HepG2 (cell line): ENCODE results near the gene ARPC1B. TPM values are rescaled to one million over a fixed set of nuclear protein-coding genes. Genes with fewer than 3 reads are reported as not detected.

ENCODE experiments used
- ERF ChIP-seq: IDR thresholded peaks from 2 replicates; pipeline ENCODE4 v1.6.1; 2018; ENCODE audit warnings: missing biosample characterization, missing genetic modification reagents
- FLYWCH1 ChIP-seq: sonication (generic); formaldehyde crosslinking; IDR thresholded peaks from 2 replicates; pipeline ENCODE4 v1.8.1; 2023; ENCODE audit warnings: mild to moderate bottlenecking, missing genetic modification reagents
- GTF3A ChIP-seq: sonication (generic); formaldehyde crosslinking; conservative IDR thresholded peaks from 2 replicates; pipeline ENCODE4 v1.4.0; 2020; ENCODE audit warnings: mild to moderate bottlenecking, missing genetic modification reagents
- KDM1A ChIP-seq: IDR thresholded peaks from 2 replicates; pipeline ENCODE4 v1.6.1; 2016; ENCODE audit warnings: missing compliant biosample characterization
- KLF9 ChIP-seq: IDR thresholded peaks from 2 replicates; pipeline ENCODE4 v1.6.1; 2016; ENCODE audit warnings: low read depth
- MTF2 ChIP-seq: sonication (generic); formaldehyde crosslinking; IDR thresholded peaks from 2 replicates; pipeline ENCODE4 v1.5.0; 2020; ENCODE audit warnings: missing genetic modification reagents, borderline replicate concordance
- MYNN ChIP-seq: sonication (generic); formaldehyde crosslinking; IDR thresholded peaks from 2 replicates; pipeline ENCODE4 v1.4.0; 2020; ENCODE audit warnings: mild to moderate bottlenecking, low read depth, missing genetic modification reagents
- NFATC3 ChIP-seq: sonication (generic); formaldehyde crosslinking; IDR thresholded peaks from 2 replicates; pipeline ENCODE4 v1.5.1; 2020; ENCODE audit warnings: mild to moderate bottlenecking, missing genetic modification reagents
- THAP7 ChIP-seq: sonication (generic); formaldehyde crosslinking; IDR thresholded peaks from 2 replicates; pipeline ENCODE4 v1.8.1; 2023; ENCODE audit warnings: mild to moderate bottlenecking, missing genetic modification reagents
- ZFP62 ChIP-seq: sonication (generic); formaldehyde crosslinking; IDR thresholded peaks from 2 replicates; pipeline ENCODE4 v1.4.0; 2020; ENCODE audit warnings: missing genetic modification reagents
- ZNF121 ChIP-seq: sonication (generic); formaldehyde crosslinking; IDR thresholded peaks from 2 replicates; pipeline ENCODE4 v1.5.0; 2020; ENCODE audit warnings: mild to moderate bottlenecking, missing genetic modification reagents
- ZNF20 ChIP-seq: sonication (generic); formaldehyde crosslinking; IDR thresholded peaks from 2 replicates; pipeline ENCODE4 v1.4.0; 2020; ENCODE audit warnings: mild to moderate bottlenecking, moderate library complexity, missing genetic modification reagents
- ZNF414 ChIP-seq: sonication (generic); formaldehyde crosslinking; IDR thresholded peaks from 2 replicates; pipeline ENCODE4 v1.5.0; 2020; ENCODE audit warnings: missing genetic modification reagents
- ZNF549 ChIP-seq: sonication (generic); formaldehyde crosslinking; IDR thresholded peaks from 2 replicates; pipeline ENCODE4 v1.5.0; 2020; ENCODE audit warnings: missing genetic modification reagents
- ZNF558 ChIP-seq: sonication (generic); formaldehyde crosslinking; IDR thresholded peaks from 2 replicates; pipeline ENCODE4 v1.9.0; 2022; ENCODE audit warnings: mild to moderate bottlenecking, missing genetic modification reagents, borderline replicate concordance
- ZNF746 ChIP-seq: sonication (generic); formaldehyde crosslinking; IDR thresholded peaks from 2 replicates; pipeline ENCODE4 v1.8.0; 2022; ENCODE audit warnings: mild to moderate bottlenecking, missing genetic modification reagents
- polyA plus RNA-seq, 8 experiments: library from polyadenylated mRNA; depleted of rRNA in 3 of 8; stranded (reverse) in 7 of 8; unstranded in 1 of 8; fragments of >200 nt; fragmentation: Illumina TruSeq in 4 of 8; extraction: Trizol in 4 of 8; gene quantifications; 2 replicates each; pipeline versions ENCODE4 v1.2.1 to v1.2.3, GENCODE V29; 2011 to 2016; ENCODE audit warnings: low read depth in 4 of 8, missing spikeins in 1 of 8, mixed read lengths in 1 of 8; ENCODE audit not compliant: insufficient read depth in 1 of 8
- total RNA-seq, 5 experiments: library from RNA; depleted of rRNA; stranded (reverse); fragments of >200 nt; fragmentation: Illumina TruSeq; extraction: Trizol; gene quantifications; 2 replicates each; pipeline ENCODE4 v1.2.3, GENCODE V29; 2016; ENCODE audit warnings: low read depth in 1 of 5
- TF ChIP-seq, protein P1 (sequence below): IDR thresholded peaks from 2 replicates; pipeline ENCODE4 v1.4.0; 2020; ENCODE audit warnings: mild to moderate bottlenecking, missing genetic modification reagents
- TF ChIP-seq, protein P2 (sequence below): sonication (generic); formaldehyde crosslinking; IDR thresholded peaks from 2 replicates; pipeline ENCODE4 v1.5.0; 2020; ENCODE audit warnings: mild to moderate bottlenecking, missing genetic modification reagents, moderate library complexity
- TF ChIP-seq, protein P3 (sequence below): sonication (generic); formaldehyde crosslinking; IDR thresholded peaks from 2 replicates; pipeline ENCODE4 v1.5.1; 2020; ENCODE audit warnings: mild to moderate bottlenecking, missing genetic modification reagents

The ARPC1B gene
- total and polyA plus RNA-seq, 2 of the 13 experiments (the other 11 are each of a cell fraction or from before 2014, with no cell fraction given): 72.9 to 89.1 TPM

DNA sequence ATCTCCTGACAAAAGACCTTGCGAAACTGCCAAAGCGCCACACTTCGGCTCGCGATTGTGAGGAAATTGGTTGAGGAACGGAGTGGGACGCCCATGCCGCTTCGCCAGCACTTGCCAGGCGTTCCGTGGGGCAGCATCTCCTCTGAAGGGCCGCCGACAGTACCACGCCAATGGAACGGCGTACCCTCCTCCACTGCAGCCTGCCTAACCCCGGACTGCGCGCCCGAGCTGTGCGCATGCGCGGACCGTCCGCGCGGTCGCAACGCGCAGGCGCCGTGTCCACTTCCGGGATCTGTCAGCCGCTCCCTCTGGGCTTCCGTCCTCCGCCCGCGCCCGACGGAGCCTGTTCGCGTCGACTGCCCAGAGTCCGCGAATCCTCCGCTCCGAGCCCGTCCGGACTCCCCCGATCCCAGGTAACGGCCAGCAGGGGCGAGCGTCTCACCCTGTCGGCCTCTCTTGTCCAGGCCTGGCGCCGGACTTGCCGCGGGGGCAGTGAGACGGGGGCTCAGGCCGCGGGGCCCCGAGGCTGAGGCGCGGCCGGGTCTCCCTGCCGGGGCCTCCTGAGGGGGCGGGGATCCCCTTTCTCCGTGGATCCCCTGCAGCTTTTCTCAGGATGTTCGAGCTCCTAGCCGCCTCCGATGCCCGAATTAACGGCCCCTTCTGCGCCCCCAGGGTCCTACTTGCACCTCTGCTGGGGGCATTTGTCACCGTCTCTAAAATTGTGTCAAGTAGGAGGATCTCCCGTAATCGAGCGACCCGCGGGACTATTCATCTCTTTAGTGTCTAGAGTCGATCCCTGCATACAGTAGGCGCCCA is 48.7 kb upstream of the ARPC1B start, which contains the start of gene ARPC1A (continued):
- TF ChIP-seq, protein P1, sequence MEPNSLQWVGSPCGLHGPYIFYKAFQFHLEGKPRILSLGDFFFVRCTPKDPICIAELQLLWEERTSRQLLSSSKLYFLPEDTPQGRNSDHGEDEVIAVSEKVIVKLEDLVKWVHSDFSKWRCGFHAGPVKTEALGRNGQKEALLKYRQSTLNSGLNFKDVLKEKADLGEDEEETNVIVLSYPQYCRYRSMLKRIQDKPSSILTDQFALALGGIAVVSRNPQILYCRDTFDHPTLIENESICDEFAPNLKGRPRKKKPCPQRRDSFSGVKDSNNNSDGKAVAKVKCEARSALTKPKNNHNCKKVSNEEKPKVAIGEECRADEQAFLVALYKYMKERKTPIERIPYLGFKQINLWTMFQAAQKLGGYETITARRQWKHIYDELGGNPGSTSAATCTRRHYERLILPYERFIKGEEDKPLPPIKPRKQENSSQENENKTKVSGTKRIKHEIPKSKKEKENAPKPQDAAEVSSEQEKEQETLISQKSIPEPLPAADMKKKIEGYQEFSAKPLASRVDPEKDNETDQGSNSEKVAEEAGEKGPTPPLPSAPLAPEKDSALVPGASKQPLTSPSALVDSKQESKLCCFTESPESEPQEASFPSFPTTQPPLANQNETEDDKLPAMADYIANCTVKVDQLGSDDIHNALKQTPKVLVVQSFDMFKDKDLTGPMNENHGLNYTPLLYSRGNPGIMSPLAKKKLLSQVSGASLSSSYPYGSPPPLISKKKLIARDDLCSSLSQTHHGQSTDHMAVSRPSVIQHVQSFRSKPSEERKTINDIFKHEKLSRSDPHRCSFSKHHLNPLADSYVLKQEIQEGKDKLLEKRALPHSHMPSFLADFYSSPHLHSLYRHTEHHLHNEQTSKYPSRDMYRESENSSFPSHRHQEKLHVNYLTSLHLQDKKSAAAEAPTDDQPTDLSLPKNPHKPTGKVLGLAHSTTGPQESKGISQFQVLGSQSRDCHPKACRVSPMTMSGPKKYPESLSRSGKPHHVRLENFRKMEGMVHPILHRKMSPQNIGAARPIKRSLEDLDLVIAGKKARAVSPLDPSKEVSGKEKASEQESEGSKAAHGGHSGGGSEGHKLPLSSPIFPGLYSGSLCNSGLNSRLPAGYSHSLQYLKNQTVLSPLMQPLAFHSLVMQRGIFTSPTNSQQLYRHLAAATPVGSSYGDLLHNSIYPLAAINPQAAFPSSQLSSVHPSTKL: peak; percentile 63; the same call in 1 of the 2 replicates
- TF ChIP-seq ZNF414 (CRISPR knock-in tag) (peak; percentile 94), THAP7 (CRISPR knock-in tag) (no peak), KDM1A (CRISPR knock-in tag) (no peak), NFATC3 (CRISPR knock-in tag) (peak; percentile 52; the same call in 1 of the 2 replicates), ZNF549 (CRISPR knock-in tag) (0 out of 2 replicates have a peak, but pooled peaks have one; percentile 78), ZNF121 (CRISPR knock-in tag) (peak; percentile 64; the same call in 1 of the 2 replicates), ZNF746 (no peak), MTF2 (no peak), ZNF20 (no peak), ERF (CRISPR knock-in tag) (peak; percentile 80; the same call in 1 of the 2 replicates), KLF9 (no peak), MYNN (CRISPR knock-in tag) (no peak; the same call in 1 of the 2 replicates), FLYWCH1 (CRISPR knock-in tag) (no peak), ZNF558 (no peak; the same call in 1 of the 2 replicates), GTF3A (no peak), ZFP62 (peak; percentile 57; the same call in 1 of the 2 replicates)
- TF ChIP-seq, protein P2, sequence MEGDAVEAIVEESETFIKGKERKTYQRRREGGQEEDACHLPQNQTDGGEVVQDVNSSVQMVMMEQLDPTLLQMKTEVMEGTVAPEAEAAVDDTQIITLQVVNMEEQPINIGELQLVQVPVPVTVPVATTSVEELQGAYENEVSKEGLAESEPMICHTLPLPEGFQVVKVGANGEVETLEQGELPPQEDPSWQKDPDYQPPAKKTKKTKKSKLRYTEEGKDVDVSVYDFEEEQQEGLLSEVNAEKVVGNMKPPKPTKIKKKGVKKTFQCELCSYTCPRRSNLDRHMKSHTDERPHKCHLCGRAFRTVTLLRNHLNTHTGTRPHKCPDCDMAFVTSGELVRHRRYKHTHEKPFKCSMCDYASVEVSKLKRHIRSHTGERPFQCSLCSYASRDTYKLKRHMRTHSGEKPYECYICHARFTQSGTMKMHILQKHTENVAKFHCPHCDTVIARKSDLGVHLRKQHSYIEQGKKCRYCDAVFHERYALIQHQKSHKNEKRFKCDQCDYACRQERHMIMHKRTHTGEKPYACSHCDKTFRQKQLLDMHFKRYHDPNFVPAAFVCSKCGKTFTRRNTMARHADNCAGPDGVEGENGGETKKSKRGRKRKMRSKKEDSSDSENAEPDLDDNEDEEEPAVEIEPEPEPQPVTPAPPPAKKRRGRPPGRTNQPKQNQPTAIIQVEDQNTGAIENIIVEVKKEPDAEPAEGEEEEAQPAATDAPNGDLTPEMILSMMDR (CRISPR knock-in tag): peak; percentile 48
- TF ChIP-seq, protein P3, sequence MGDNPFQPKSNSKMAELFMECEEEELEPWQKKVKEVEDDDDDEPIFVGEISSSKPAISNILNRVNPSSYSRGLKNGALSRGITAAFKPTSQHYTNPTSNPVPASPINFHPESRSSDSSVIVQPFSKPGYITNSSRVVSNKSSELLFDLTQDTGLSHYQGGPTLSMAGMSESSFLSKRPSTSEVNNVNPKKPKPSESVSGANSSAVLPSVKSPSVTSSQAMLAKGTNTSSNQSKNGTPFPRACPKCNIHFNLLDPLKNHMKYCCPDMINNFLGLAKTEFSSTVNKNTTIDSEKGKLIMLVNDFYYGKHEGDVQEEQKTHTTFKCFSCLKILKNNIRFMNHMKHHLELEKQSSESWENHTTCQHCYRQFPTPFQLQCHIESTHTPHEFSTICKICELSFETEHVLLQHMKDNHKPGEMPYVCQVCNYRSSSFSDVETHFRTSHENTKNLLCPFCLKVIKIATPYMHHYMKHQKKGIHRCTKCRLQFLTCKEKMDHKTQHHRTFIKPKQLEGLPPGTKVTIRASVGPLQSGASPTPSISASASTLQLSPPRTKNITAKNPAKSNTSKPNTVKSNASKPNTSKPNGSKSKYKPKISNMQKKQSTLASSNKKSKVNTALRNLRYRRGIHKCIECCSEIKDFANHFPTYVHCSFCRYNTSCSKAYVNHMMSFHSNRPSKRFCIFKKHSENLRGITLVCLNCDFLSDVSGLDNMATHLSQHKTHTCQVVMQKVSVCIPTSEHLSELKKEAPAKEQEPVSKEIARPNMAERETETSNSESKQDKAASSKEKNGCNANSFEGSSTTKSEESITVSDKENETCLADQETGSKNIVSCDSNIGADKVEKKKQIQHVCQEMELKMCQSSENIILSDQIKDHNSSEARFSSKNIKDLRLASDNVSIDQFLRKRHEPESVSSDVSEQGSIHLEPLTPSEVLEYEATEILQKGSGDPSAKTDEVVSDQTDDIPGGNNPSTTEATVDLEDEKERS (CRISPR knock-in tag): no peak
